ENCODE results near the gene ZCCHC4.

ZCCHC4 gene

DNA sequence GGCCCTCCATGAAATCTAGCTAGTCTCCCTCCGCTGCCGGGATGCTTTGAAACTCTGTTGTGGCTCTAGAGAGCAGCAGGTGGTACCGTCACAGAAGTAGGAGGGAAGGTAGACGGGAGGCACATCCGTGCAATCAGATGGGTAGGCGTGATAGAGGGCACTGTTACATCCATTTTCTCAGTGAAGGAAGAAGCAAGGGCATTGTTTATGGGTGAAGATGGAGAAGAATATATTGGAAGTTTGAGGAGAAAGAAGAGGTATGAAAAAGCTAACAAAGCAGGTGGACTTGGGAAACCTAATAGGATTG, 65.8 kb downstream of the ZCCHC4 start:
- DNase-seq: no peak

DNA sequence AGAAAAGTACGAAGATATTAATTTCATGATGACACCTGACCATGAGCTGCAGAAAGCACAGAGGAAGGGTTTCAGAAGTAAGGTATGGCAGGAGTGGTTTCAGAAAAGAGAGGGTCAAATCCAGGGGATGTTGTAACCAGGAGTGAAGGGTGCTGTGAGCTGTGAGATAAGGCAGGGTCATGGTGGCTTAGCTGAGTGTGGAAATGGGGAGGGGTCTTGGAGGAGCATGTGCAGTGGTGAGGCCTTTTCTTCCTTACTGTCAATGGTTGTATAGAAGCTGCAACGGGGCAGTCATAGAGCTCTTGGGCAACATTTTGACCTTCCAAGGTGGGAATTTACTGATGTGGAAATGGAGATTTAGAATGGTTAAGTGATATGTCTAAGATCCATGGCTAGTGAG, 67.0 kb downstream of the ZCCHC4 start:
- DNase-seq: no peak

GRCh38 chr4:25383647-25384046, 71.1 kb downstream of the ZCCHC4 start:
- no peak for DNase-seq

DNA sequence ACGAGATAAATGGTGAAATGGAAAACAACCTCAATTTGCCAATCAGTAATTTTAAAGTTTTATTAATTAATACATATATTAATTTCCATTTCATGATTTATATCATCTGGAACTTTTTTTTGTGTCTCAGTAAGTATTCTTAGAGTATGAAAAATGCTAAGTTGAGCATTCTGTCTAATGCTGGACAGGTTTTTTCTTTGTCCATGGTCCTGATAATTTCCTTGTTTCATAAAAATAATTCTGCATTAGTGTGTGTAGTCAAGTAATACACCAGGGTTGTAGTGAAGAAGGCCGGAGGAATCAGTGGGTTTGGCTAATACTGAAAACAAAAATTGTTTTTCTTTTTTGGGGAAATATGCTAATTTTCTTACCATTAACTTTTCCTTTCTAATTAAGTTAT, 74.4 kb downstream of the ZCCHC4 start:
- DNase-seq: no peak

- DNase-seq: no peak
These were observed 84.7 kb downstream of the ZCCHC4 start for GRCh38 chr4:25397305-25397704.

- no peak for DNase-seq
These were observed 86.9 kb downstream of the ZCCHC4 start for GRCh38 chr4:25399510-25399909.

- no peak for DNase-seq
These were observed 88.5 kb downstream of the ZCCHC4 start for GRCh38 chr4:25401066-25401465.

- DNase-seq: no peak
These were observed 89.9 kb downstream of the ZCCHC4 start for GRCh38 chr4:25402521-25402920.

DNA sequence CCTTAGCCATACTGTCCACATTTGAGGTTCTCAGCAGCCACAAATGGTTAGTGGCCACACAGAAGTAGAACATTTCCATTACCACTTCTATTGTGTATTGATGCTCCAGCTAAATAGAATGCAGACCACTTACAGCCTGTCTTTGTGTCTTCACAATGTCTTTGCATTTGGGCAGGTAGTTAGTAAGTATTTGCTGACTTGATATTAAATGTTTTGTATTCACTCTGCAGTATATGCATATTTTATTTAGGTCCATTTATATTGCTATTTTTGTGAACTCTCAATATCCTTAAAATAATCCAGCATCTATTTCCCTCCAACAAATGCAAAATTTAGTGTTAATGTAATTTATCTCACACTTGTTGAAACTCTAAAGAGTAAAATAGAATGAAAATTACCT, 91.1 kb downstream of the ZCCHC4 start:
- DNase-seq: no peak

GRCh38 chr4:25405453-25405852, 92.9 kb downstream of the ZCCHC4 start:
- no peak for DNase-seq

GRCh38 chr4:25406081-25406692, 93.6 kb downstream of the ZCCHC4 start:
- no peak for DNase-seq

GRCh38 chr4:25410820-25411529, 98.4 kb downstream of the ZCCHC4 start:
- DNase-seq: no peak

DNA sequence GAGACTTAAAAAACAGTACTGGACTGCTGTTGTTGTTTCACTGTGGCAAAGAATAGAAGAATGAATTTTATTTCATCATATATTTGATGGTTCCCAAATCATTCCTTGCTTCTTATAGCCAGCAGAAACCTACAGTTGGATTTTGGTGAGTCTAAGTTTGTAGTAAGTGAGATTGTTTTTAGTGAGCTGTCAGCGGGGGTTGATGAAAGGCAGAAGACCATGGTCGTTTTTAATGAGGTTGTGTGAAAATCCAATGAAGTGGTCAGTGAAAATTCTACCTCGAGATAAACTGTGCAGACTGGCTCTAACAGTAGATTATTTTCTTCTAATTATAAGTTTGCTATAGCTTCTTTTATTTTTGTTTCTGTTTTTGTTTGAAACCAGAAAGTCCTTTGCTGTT, 100.7 kb downstream of the ZCCHC4 start:
- DNase-seq: no peak

DNA sequence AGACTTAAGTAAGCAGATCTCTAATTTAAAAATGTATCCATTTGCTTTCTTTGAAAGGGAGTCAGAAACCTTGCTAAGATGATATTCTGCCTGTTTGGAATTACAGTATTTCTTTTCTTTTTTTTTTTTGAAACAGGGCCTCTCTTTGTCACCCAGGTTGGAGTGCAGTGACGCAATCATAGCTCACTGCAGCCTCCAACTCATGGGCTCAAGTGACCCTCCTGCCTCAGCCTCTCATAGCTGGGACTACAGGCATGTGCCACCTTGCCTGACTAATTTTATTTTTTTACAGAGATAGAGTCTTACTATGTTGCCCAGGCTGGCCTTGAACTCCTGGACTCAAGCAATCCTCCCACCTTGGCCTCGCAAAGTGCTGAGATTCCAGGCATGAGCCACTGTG, 104.4 kb downstream of the ZCCHC4 start:
- DNase-seq: no peak

All from COR-L47 (cell line).